Hematopoietic multipotent progenitor cell treated with erythropoietin and hydrocortisone succinate and interleukin-3 and kit ligand, for 4 days (in vitro differentiated cells): ENCODE measurements around the gene OR5V1.
"Not testable (repeated sequence)": the region's sequence is repeated elsewhere in the genome, so short reads cannot be mapped to it uniquely, and the experiment has no call there.

Source experiments
- DNase-seq: peaks from one replicate; pipeline ENCODE4 v3.0.0-alpha.2; 2015

OR5V1 gene

GRCh38 chr6:29368765-29369164 is at the start of gene OR5V1:
Gene OR5V1 (minus strand): TSS chr6:29368865. CDS start chr6:29356195, 12,670 bp downstream.
- no peak for DNase-seq

GRCh38 chr6:29414588-29414987 is 45.9 kb upstream of the OR5V1 start, which contains the start of gene OR12D1:
Gene OR12D1 (plus strand): TSS chr6:29414928.
- DNase-seq = no peak

- DNase-seq = no peak
Measured at GRCh38 chr6:29403801-29404200, 35.1 kb upstream of the OR5V1 start.

- no peak for DNase-seq
Measured at GRCh38 chr6:29399525-29399924, 30.9 kb upstream of the OR5V1 start.

GRCh38 chr6:29395331-29395730 is 26.7 kb upstream of the OR5V1 start, which contains the start of gene OR12D2:
Gene OR12D2 (plus strand): TSS chr6:29395631. CDS start chr6:29396700, 1,069 bp downstream.
- DNase-seq = no peak

GRCh38 chr6:29388533-29388932 is 19.9 kb upstream of the OR5V1 start:
- no peak for DNase-seq

- DNase-seq = peak; percentile 63
Measured at GRCh38 chr6:29376003-29376402, 7.3 kb upstream of the OR5V1 start.

- DNase-seq = no peak
Measured at GRCh38 chr6:29375191-29375590, 6.5 kb upstream of the OR5V1 start, which contains the start of gene OR12D3. Gene OR12D3 (minus strand): TSS chr6:29375291. CDS start chr6:29375287, 4 bp downstream.

- DNase-seq = peak; percentile 19
Measured at GRCh38 chr6:29355603-29356002, 13.1 kb downstream of the OR5V1 start.

GRCh38 chr6:29354980-29355379 is 13.7 kb downstream of the OR5V1 start:
- DNase-seq = no peak

GRCh38 chr6:29349348-29349747 is 19.3 kb downstream of the OR5V1 start:
- DNase-seq = not testable (repeated sequence)

- DNase-seq = no peak
Measured at GRCh38 chr6:29345380-29345779, 23.3 kb downstream of the OR5V1 start.

GRCh38 chr6:29336269-29336668 is 32.4 kb downstream of the OR5V1 start:
- DNase-seq = peak; percentile 5

- no peak for DNase-seq
Measured at GRCh38 chr6:29332676-29333075, 36.0 kb downstream of the OR5V1 start.

- no peak for DNase-seq
Measured at GRCh38 chr6:29325777-29326176, 42.9 kb downstream of the OR5V1 start.

GRCh38 chr6:29323332-29323731 is 45.3 kb downstream of the OR5V1 start:
- not testable (repeated sequence) for DNase-seq

- DNase-seq = no peak
Measured at GRCh38 chr6:29319931-29320330, 48.7 kb downstream of the OR5V1 start.
